Measurements from ENCODE around the gene PI4K2A. TPM values are rescaled to one million over a fixed set of nuclear protein-coding genes. Genes with fewer than 3 reads are reported as not detected.
A peak's percentile ranks its signal among the peaks of the same experiment; 100 is the strongest.

PI4K2A gene
- 10 to 100 TPM; 30.1 to 38.5 (median 33.3) TPM for total RNA-seq

DNA sequence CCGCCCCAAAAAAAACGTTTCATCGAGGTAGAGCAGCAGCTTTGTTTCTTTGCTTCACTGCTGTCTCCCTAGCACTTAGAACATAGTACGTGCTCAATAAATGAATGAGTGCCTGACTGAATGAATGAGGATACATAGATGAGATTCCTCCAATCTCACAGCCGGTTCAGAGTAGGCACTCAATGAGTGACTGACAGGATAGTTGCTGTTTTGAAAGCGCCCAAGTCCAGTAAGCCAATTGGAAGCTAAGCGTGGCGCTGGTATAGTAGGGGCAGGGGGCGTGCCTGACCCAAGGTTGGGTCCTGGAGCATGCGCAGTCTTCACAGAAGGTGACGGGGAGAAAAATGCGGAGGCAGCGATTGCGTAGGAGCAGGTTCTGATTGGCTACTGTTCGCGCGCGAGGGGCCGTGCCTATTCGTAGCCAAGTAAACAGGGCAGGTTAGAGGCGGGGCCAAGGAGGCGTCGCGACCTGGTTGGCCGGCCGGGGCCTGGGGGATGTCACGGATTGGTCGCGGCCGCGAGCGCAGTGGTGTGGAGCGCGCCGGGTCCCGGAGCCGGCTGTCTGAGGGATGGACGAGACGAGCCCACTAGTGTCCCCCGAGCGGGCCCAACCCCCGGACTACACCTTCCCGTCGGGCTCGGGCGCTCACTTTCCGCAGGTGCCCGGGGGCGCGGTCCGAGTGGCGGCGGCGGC lies at the start of gene PI4K2A:
PI4K2A (plus strand) TSS at position 498 of the 694 bp plus-strand sequence; CDS start at position 570, 72 bp downstream.
- intact Hi-C loops (cut with DNase I; ENCODE audit: low total_unique reads) = no loop called here
- H3K4me3 ChIP-seq (ENCODE audit: low read depth, poor library complexity, severe bottlenecking) = peak within 1 kb of the TSS; percentile 84
- DNase-seq (ENCODE audit: low spot score in 2 of 2) = peak; percentile 99 to 100
- 3 to 4% methylated on average over 41 to 51 of the region's 54 CpGs for WGBS, 2 donors
- TF ChIP-seq, protein P1, sequence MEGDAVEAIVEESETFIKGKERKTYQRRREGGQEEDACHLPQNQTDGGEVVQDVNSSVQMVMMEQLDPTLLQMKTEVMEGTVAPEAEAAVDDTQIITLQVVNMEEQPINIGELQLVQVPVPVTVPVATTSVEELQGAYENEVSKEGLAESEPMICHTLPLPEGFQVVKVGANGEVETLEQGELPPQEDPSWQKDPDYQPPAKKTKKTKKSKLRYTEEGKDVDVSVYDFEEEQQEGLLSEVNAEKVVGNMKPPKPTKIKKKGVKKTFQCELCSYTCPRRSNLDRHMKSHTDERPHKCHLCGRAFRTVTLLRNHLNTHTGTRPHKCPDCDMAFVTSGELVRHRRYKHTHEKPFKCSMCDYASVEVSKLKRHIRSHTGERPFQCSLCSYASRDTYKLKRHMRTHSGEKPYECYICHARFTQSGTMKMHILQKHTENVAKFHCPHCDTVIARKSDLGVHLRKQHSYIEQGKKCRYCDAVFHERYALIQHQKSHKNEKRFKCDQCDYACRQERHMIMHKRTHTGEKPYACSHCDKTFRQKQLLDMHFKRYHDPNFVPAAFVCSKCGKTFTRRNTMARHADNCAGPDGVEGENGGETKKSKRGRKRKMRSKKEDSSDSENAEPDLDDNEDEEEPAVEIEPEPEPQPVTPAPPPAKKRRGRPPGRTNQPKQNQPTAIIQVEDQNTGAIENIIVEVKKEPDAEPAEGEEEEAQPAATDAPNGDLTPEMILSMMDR (IDR thresholded peaks at IDR 0.05) = no peak
- TF ChIP-seq POLR2A (IDR thresholded peaks at IDR 0.05) = peak in 1 of 2 donors; percentile 11

DNA sequence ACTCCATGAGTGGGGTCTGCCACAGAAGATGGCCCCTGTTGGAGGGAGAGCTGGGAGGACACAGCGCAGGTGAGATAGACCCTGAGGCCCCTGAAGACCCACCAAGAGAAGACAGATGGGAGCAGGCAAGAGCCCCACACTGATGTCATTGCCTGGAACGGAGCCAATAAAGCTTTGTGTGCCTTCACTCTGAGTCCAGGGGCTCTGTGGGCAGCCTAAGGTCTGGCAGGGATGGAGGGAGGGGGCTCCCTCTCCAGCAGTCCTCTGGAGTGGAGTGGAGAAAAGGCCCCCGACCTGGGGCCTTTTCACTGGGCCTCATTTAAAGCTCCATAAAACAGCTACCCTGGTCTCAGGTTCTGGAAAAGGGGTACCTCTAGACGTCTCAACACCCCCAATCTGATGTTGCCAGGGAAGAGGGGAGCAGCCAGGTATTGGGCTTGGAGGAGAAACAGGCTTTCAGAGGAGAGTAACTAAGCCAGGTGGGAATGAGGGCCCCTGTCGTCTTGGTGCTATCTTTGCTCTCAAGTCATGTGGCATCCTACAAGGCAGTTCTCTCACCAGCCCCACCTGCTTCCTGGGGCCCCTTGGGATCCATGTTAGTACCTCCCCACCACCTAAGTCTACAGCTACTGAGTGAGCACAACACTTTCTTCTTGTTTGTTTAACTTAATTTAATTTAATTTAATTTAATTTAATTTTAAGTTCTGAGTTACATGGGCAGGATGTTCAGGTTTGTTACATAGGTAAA lies 49.5 kb upstream of the PI4K2A start:
- H3K4me3 ChIP-seq (ENCODE audit: low read depth, poor library complexity, severe bottlenecking) = no peak overlapping the region
- 67 to 79% methylated on average over 5 of the region's 5 CpGs for WGBS, 2 donors
- intact Hi-C loops (cut with DNase I; ENCODE audit: low total_unique reads) = no loop called here
- no peak for DNase-seq (ENCODE audit: low spot score in 2 of 2)
- TF ChIP-seq, protein P1 (IDR thresholded peaks at IDR 0.05) = no peak
- TF ChIP-seq POLR2A (IDR thresholded peaks at IDR 0.05) = no peak

DNA sequence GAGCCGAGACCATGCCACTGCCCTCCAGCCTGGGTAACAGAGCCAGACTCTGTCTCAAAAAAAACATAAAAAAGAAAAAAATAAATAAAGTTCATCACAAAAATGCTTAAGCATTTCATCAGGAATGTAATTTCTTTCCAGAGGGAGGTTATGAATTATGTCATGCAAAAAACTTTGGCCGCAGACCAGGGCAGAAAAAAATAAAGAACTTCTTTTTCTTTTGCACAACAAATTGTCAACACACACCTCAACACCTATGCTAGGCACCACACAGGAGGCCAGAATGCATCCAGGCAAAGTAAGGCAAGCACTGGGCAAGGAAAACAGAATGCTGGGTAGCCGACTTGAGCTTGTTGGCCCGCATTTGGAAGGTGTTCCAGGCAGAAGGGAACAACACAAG lies 47.0 kb upstream of the PI4K2A start:
- intact Hi-C loops (cut with DNase I; ENCODE audit: low total_unique reads) = no loop called here
- TF ChIP-seq, protein P1 (IDR thresholded peaks at IDR 0.05) = no peak
- TF ChIP-seq POLR2A (IDR thresholded peaks at IDR 0.05) = no peak
- 31 to 47% methylated on average over 4 of the region's 4 CpGs for WGBS, 2 donors
- peak in 1 of 2 donors; percentile 32 for DNase-seq (ENCODE audit: low spot score in 2 of 2)
- no peak overlapping the region for H3K4me3 ChIP-seq (ENCODE audit: low read depth, poor library complexity, severe bottlenecking)

DNA sequence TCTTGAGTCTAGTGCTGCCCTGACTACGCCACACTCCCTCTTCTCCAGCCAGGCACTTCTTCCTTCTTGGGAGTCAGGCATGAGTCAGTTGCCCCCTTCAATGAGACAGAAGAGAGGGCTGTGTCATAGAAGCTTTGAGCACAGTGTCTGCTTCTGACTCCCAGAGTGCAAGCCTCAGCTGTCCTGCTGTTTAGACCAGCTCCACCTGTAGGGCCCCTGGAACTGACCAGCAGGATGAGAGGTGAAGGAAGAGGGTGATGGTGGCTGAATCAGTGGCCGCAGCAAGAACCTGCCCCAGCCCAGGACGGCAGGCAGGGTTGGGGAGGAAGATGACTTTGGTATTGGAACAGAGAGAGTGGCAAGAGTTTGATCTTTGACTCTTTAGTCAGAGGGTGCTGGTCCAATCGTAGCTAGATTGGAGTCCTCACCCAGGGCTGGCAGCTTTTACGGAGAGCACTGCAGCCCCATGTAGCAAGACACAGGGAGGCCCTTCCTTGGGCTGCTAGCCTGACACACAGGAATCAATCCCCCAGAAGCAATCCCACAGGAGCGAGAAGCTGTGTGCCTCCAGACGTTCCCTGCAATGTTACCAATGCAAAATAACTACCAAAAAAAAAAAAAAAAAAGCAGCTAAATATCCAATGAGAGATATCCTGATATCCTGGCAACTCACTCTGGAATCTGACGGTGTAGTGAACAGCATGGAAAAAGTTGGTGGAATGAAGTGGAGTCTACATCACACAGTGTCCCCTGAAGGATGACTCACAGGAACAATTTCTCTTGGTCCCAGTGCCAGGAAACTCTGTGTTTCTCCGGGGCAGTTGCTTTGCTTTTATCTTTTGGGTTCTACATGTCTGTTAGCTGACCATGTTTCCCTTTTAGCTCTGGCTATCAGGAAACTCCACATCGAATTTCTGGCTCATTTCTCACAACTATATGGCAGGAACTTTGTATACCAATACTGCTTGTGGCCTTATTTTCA lies 44.1 kb upstream of the PI4K2A start:
- 29 to 38% methylated on average over 10 of the region's 10 CpGs for WGBS, 2 donors
- no peak for TF ChIP-seq POLR2A (IDR thresholded peaks at IDR 0.05)
- TF ChIP-seq, protein P1 (IDR thresholded peaks at IDR 0.05) = no peak
- peak in 1 of 2 donors; percentile 79 for DNase-seq (ENCODE audit: low spot score in 2 of 2)
- H3K4me3 ChIP-seq (ENCODE audit: low read depth, poor library complexity, severe bottlenecking) = no peak overlapping the region
- intact Hi-C loops (cut with DNase I; ENCODE audit: low total_unique reads) = no loop called here

DNA sequence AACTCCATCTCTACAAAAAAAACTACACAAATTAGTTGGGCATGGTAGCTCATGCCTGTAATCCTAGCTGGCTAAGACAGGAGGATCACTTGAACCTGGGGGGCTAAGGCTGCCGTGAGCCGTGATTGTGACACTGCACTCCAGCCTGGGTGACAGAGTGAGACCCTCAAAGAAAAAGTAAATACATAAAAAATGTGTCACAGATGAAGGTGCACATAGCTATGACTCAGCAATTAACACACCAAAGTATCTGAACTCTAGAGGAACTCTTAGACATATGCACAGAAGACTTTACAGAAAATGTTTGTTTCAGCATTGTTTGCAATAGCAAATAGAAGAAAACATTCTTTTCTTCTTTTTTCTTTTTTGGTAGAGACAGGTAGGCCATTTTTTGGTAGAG lies 42.7 kb upstream of the PI4K2A start:
- H3K4me3 ChIP-seq (ENCODE audit: low read depth, poor library complexity, severe bottlenecking) = no peak overlapping the region
- no peak for DNase-seq (ENCODE audit: low spot score in 2 of 2)
- TF ChIP-seq POLR2A (IDR thresholded peaks at IDR 0.05) = no peak
- TF ChIP-seq, protein P1 (IDR thresholded peaks at IDR 0.05) = no peak
- WGBS, 2 donors = 83 to 97% methylated on average over 2 of the region's 2 CpGs
- intact Hi-C loops (cut with DNase I; ENCODE audit: low total_unique reads) = no loop called here
